H1 (cell line): Measurements from ENCODE around the gene ENTR1. TPM values are rescaled to one million over a fixed set of nuclear protein-coding genes. Genes with fewer than 3 reads are reported as not detected.
A peak's percentile ranks its signal among the peaks of the same experiment; 100 is the strongest.

Experiments
- CTCF ChIA-PET: fragments of 300-600 bp; sonication (Branson Sonifier 250); formaldehyde crosslinking; loops from one replicate; lab custom pipeline; 2021; ENCODE audit not compliant: partially characterized antibody; lab: Charles Lee
- POLR2A ChIA-PET: fragments of 300-600 bp; sonication (Branson Sonifier 250); formaldehyde crosslinking; loops from one replicate; lab custom pipeline; 2021; ENCODE audit warnings: inconsistent platforms; ENCODE audit not compliant: partially characterized antibody; lab: Charles Lee
- DNase-seq, 2 experiments: peaks; one replicate each; pipeline versions ENCODE4 v3.0.0 to v3.0.0-alpha.2; 2010 to 2022; ENCODE audit warnings: low spot score in 2 of 2, low read depth in 1 of 2, mixed read lengths in 1 of 2
- FAIRE-seq: peaks from 2 replicates; lab custom pipeline; 2011; peaks lifted over from hg19 to GRCh38; lab: Jason Lieb, UNC
- H2AFZ ChIP-seq: 2 replicates; pipeline ENCODE4 v1.8.1; 2012; ENCODE audit warnings: low read length, inconsistent platforms
- H2AK5ac ChIP-seq: 2 replicates; pipeline ENCODE4 v1.6.1; 2013; ENCODE audit warnings: low read depth, low read length
- H2BK120ac ChIP-seq: replicated peaks from 2 replicates; pipeline ENCODE3; 2013; ENCODE audit warnings: low read depth, low read length, inconsistent platforms
- H2BK12ac ChIP-seq: 2 replicates; pipeline ENCODE4 v1.6.1; 2013; ENCODE audit warnings: low read depth, low read length
- H2BK15ac ChIP-seq: 2 replicates; pipeline ENCODE4 v1.6.1; 2013; ENCODE audit warnings: low read length
- H2BK20ac ChIP-seq: 2 replicates; pipeline ENCODE4 v1.6.1; 2013; ENCODE audit warnings: low read length
- H2BK5ac ChIP-seq: 2 replicates; pipeline ENCODE4 v1.6.1; 2013; ENCODE audit warnings: low read depth, low read length
- H3K14ac ChIP-seq: 2 replicates; pipeline ENCODE4 v1.6.1; 2013; ENCODE audit warnings: inconsistent platforms; ENCODE audit not compliant: insufficient read length
- H3K18ac ChIP-seq: 2 replicates; pipeline ENCODE4 v1.6.1; 2013; ENCODE audit warnings: low read length; ENCODE audit errors: extremely low read depth
- H3K23ac ChIP-seq: 2 replicates; pipeline ENCODE4 v1.6.1; 2013; ENCODE audit warnings: inconsistent platforms; ENCODE audit not compliant: insufficient read length
- H3K23me2 ChIP-seq: 2 replicates; pipeline ENCODE4 v1.6.1; 2013; ENCODE audit warnings: low read depth, low read length
- H3K27ac ChIP-seq: 2 replicates; pipeline ENCODE4 v1.6.1; 2011; ENCODE audit warnings: low read depth, low read length, inconsistent platforms
- H3K27me3 ChIP-seq, 4 experiments: replicated peaks in 1 of 4; 1 replicate in 1 of 4; 2 replicates in 3 of 4; pipeline versions ENCODE4 v1.6.1 to v1.8.1; 2011 to 2013; ENCODE audit warnings: low read length in 3 of 4, mild to moderate bottlenecking in 3 of 4, inconsistent platforms in 2 of 4, mixed read lengths in 2 of 4, moderate library complexity in 1 of 4; ENCODE audit not compliant: control insufficient read depth in 3 of 4, insufficient read depth in 3 of 4; ENCODE audit errors: extremely low read depth in 1 of 4
- H3K36me3 ChIP-seq, 4 experiments: 2 replicates each; pipeline versions ENCODE4 v1.6.1 to v1.8.1; 2011 to 2013; ENCODE audit warnings: mild to moderate bottlenecking in 4 of 4, low read length in 3 of 4, moderate library complexity in 2 of 4, control low read depth in 1 of 4, inconsistent platforms in 1 of 4; ENCODE audit not compliant: insufficient read depth in 4 of 4, control insufficient read depth in 2 of 4
- H3K4ac ChIP-seq: replicated peaks from 2 replicates; pipeline ENCODE3; 2013; ENCODE audit warnings: low read length, low read depth, mixed read lengths, inconsistent platforms; ENCODE audit not compliant: insufficient read length
- H3K4me1 ChIP-seq, 4 experiments: replicated peaks in 1 of 4; 1 replicate in 1 of 4; 2 replicates in 3 of 4; pipeline versions ENCODE4 v1.6.1 to v1.8.1; 2011 to 2013; ENCODE audit warnings: low read length in 3 of 4, inconsistent platforms in 2 of 4, mixed read lengths in 1 of 4; ENCODE audit not compliant: insufficient read depth in 4 of 4, control insufficient read depth in 3 of 4
- H3K4me2 ChIP-seq, 2 experiments: 2 replicates each; pipeline versions ENCODE4 v1.6.1 to v1.8.1; 2011 to 2013; ENCODE audit warnings: low read depth in 2 of 2, low read length in 2 of 2, control low read depth in 1 of 2, inconsistent platforms in 1 of 2, mild to moderate bottlenecking in 1 of 2; ENCODE audit not compliant: insufficient read depth in 1 of 2
- H3K4me3 ChIP-seq, 4 experiments: fragments of 200-600, 300-600 bp in 1 of 4; sonication (generic), shearing (Covaris generic), sonication (Bioruptor Twin) in 1 of 4; 2 replicates each; pipeline versions ENCODE4 v1.5.1 to v1.8.1; 2011 to 2016; ENCODE audit warnings: low read length in 4 of 4, low read depth in 3 of 4, control low read depth in 2 of 4, inconsistent platforms in 2 of 4, mild to moderate bottlenecking in 2 of 4, mixed read lengths in 1 of 4, moderate library complexity in 1 of 4; ENCODE audit not compliant: insufficient read depth in 2 of 4; ENCODE audit errors: extremely low read depth in 1 of 4
- H3K56ac ChIP-seq: replicated peaks from 2 replicates; pipeline ENCODE3; 2013; ENCODE audit warnings: low read depth, mild to moderate bottlenecking, mixed read lengths, low read length, inconsistent platforms; ENCODE audit not compliant: insufficient read length
- H3K79me1 ChIP-seq: 2 replicates; pipeline ENCODE4 v1.6.1; 2013; ENCODE audit warnings: low read depth, low read length, control low read depth
- H3K79me2 ChIP-seq, 2 experiments: 2 replicates each; pipeline versions ENCODE4 v1.6.1 to v1.8.1; 2012 to 2013; ENCODE audit warnings: low read length in 2 of 2, mild to moderate bottlenecking in 2 of 2, inconsistent platforms in 1 of 2; ENCODE audit not compliant: insufficient read depth in 2 of 2, control insufficient read depth in 1 of 2
- H3K9ac ChIP-seq, 4 experiments: replicated peaks in 1 of 4; 1 replicate in 1 of 4; 2 replicates in 3 of 4; pipeline versions ENCODE4 v1.6.1 to v1.8.1; 2011 to 2013; ENCODE audit warnings: low read depth in 3 of 4, low read length in 3 of 4, control low read depth in 2 of 4, mild to moderate bottlenecking in 2 of 4, moderate library complexity in 2 of 4, inconsistent platforms in 1 of 4; ENCODE audit errors: extremely low read depth in 1 of 4
- H3K9me3 ChIP-seq, 2 experiments: 2 replicates each; pipeline versions ENCODE4 v1.6.1 to v1.8.1; 2012 to 2013; ENCODE audit warnings: mild to moderate bottlenecking in 2 of 2, moderate library complexity in 2 of 2, control low read depth in 1 of 2, inconsistent platforms in 1 of 2, low read depth in 1 of 2, low read length in 1 of 2, mixed read lengths in 1 of 2; ENCODE audit not compliant: insufficient read depth in 2 of 2
- H4K20me1 ChIP-seq, 2 experiments: replicated peaks in 1 of 2; 2 replicates each; pipeline versions ENCODE3 to v1.8.1; 2011 to 2013; ENCODE audit warnings: inconsistent platforms in 2 of 2, low read length in 2 of 2, mild to moderate bottlenecking in 1 of 2; ENCODE audit not compliant: insufficient read depth in 2 of 2, control insufficient read depth in 1 of 2
- H4K5ac ChIP-seq: 2 replicates; pipeline ENCODE4 v1.6.1; 2013; ENCODE audit warnings: low read length, low read depth, mixed read lengths, inconsistent platforms; ENCODE audit not compliant: insufficient read length
- H4K8ac ChIP-seq: 2 replicates; pipeline ENCODE4 v1.8.0; 2013; ENCODE audit warnings: mild to moderate bottlenecking, moderate library complexity, low read length, inconsistent platforms; ENCODE audit not compliant: insufficient read depth; ENCODE audit errors: extremely low read depth
- H4K91ac ChIP-seq: replicated peaks from 2 replicates; pipeline ENCODE3; 2013; ENCODE audit warnings: low read length, mixed read lengths, inconsistent platforms; ENCODE audit not compliant: insufficient read length
- HDAC2 ChIP-seq, 2 experiments: fragments of 300-600 bp in 1 of 2; sonication (generic) in 1 of 2; IDR thresholded peaks; 2 replicates each; pipeline ENCODE4 v1.6.1; 2011 to 2012; ENCODE audit warnings: low read depth in 2 of 2, low read length in 2 of 2, mild to moderate bottlenecking in 2 of 2, moderate library complexity in 2 of 2, borderline replicate concordance in 1 of 2, inconsistent platforms in 1 of 2
- JUN ChIP-seq: IDR thresholded peaks from 2 replicates; pipeline ENCODE4 v1.6.1; 2011; ENCODE audit warnings: low read depth, mild to moderate bottlenecking, improper control_type of control experiment, low read length
- POLR2A ChIP-seq, 2 experiments: IDR thresholded peaks; 1 replicate in 1 of 2; 2 replicates in 1 of 2; pipeline ENCODE4 v1.6.1; 2011; ENCODE audit warnings: low read depth in 2 of 2, low read length in 2 of 2, mild to moderate bottlenecking in 2 of 2; ENCODE audit errors: control extremely low read depth in 1 of 2
- RAD21 ChIP-seq, 2 experiments: IDR thresholded peaks in 1 of 2; conservative IDR thresholded peaks in 1 of 2; 2 replicates each; pipeline ENCODE4 v1.6.1; 2011; ENCODE audit warnings: low read depth in 2 of 2, low read length in 2 of 2, improper control_type of control experiment in 1 of 2, inconsistent platforms in 1 of 2, mild to moderate bottlenecking in 1 of 2, moderate library complexity in 1 of 2
- TAF1 ChIP-seq: IDR thresholded peaks from 2 replicates; pipeline ENCODE4 v1.6.1; 2011; ENCODE audit warnings: mild to moderate bottlenecking, low read depth, low read length
- TEAD4 ChIP-seq: IDR thresholded peaks from 2 replicates; pipeline ENCODE4 v1.6.1; 2012; ENCODE audit warnings: low read depth, low read length, inconsistent platforms, mixed read lengths
- WGBS, 2 experiments: shearing (Covaris generic) in 1 of 2; methylation state at CpG; one replicate each; pipeline versions ENCODE4 v1.1.6 to v1.1.7; 2013 to 2015; ENCODE audit warnings: low lambda C conversion rate in 2 of 2, mixed read lengths in 2 of 2, inconsistent platforms in 1 of 2, low coverage in 1 of 2, missing lambda C conversion rate in 1 of 2; ENCODE audit not compliant: insufficient replicate concordance in 2 of 2, insufficient coverage in 1 of 2, insufficient read length in 1 of 2; ENCODE audit errors: extremely low coverage in 1 of 2, missing lambda C conversion rate in 1 of 2; 5-methylcytosine and 5-hydroxymethylcytosine counted together
- polyA plus RNA-seq, 7 experiments: library from polyadenylated mRNA; depleted of rRNA in 3 of 7; stranded (reverse) in 5 of 7; unstranded in 2 of 7; fragments of >200 nt in 5 of 7; fragments of 200-250 nt in 2 of 7; gene quantifications; 1 replicate in 5 of 7; 2 replicates in 1 of 7; 4 replicates in 1 of 7; pipeline versions ENCODE4 v1.2.1 to v1.2.3, GENCODE V29; 2011 to 2013; ENCODE audit warnings: missing spikeins in 2 of 7, mixed read lengths in 2 of 7
- total RNA-seq: library from RNA; stranded (reverse); fragmentation: NEBNext Ultra II Directional; extraction: Animal tissue kit (Norgen Biotek cat#: 25700); gene quantifications from 2 replicates; pipeline ENCODE4 v1.2.1, GENCODE V29; 2021
- TF ChIP-seq, protein P1 (sequence below): IDR thresholded peaks from 2 replicates; pipeline ENCODE4 v1.6.1; 2012; ENCODE audit warnings: inconsistent platforms

ENTR1 gene
- total and polyA plus RNA-seq, 2 of the 8 experiments (the other 6 are each of a cell fraction or from before 2014, with no cell fraction given): 65.2 to 102 TPM

DNA sequence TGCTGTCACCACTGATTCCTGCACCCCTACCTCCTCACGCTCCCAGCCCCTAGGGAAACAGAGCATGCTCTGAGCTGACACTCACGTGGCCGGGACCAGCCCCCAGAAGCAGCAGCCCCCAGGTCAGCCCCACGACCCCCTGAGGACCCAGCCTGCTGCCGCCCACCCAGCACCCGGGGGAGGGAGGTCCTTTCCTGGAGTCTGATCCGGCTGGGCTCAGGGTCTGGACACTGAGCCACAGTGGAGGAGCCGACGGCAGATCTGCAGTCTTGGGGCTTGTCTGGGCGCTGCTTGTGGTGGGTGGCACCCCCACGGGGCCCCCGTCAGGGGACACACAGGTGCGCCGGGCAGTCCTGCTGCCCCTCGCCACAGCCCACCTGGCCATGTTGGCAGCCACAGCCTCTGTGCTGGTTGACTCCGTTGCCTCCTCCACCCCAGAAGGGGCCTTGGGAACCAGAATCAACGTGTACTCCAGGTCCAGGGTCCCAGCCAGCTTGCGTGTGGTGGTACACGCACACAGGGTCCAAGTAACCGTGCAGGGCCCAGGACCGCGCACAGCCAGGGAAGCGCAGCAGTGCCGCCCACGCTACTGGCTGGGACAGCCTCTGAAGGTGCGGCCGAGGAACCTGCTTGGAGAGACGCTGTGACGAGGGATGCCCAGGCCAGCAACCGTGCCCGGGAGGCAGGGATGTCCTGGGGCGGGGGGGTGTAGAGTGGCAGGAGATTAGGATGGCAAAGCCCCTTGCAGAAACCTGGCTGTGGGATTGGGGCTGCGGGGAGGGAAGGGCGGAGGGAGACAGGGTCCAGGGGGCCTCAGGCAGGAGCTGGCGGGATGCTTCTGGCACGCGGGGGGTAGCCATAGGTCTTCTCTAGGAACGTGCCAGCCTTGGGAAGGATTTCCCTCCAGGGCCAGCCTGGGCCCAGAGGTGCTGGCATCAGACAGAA lies 50.4 kb downstream of the ENTR1 start:
- no peak overlapping the region for H3K4me2 ChIP-seq
- H2AFZ ChIP-seq: no peak overlapping the region
- peaks cover 0 to 2% (median 0%) of the 10 kb centered on the region in 4 experiments; a peak in 1 of 8 replicates for H3K36me3 ChIP-seq
- ChIA-PET POLR2A (interaction anchor here (1.1 to 15.8 kb wide), 7 partner anchors 13 to 269 kb away, joined by 3 to 137 read pairs (median 6); partner anchors contain the start of genes CARD9 and SNAPC4), CTCF (interaction anchor here (7.1 kb wide), 1 partner anchor 15 kb away, joined by 80 read pairs; no protein-coding TSS in a partner anchor)
- no peak overlapping the region for H4K8ac ChIP-seq
- no peak overlapping the region for H3K4ac ChIP-seq
- WGBS, 2 experiments: 89% methylated on average over 37 of the region's 38 CpGs; no CpG with 5 or more reads in 1 of the 2 experiments
- no peak overlapping the region for H3K27ac ChIP-seq
- no peak overlapping the region for H3K4me3 ChIP-seq
- H3K23ac ChIP-seq: no peak overlapping the region
- H3K79me2 ChIP-seq: no peaks in the 10 kb centered on the region
- no peak overlapping the region for H3K18ac ChIP-seq
- no peak for DNase-seq
- H3K9ac ChIP-seq: no peak overlapping the region
- no peak for FAIRE-seq
- H2BK12ac ChIP-seq: no peak overlapping the region
- H3K9me3 ChIP-seq: peaks cover 0 to 3% of the 10 kb centered on the region in 2 experiments; a peak in 1 of 4 replicates
- peaks cover 0 to 8% (median under 1%) of the 10 kb centered on the region in 4 experiments; a peak in 3 of 7 replicates for H3K4me1 ChIP-seq
- H2BK5ac ChIP-seq: no peak overlapping the region
- H4K5ac ChIP-seq: no peak overlapping the region
- no peak overlapping the region for H2BK120ac ChIP-seq
- no peak overlapping the region for H2BK15ac ChIP-seq
- peaks cover 3 to 6% of the 10 kb centered on the region in 2 experiments for H4K20me1 ChIP-seq
- H3K14ac ChIP-seq: no peak overlapping the region
- H3K79me1 ChIP-seq: peaks cover 3% of the 10 kb centered on the region
- H2BK20ac ChIP-seq: no peak overlapping the region
- no peak overlapping the region for H4K91ac ChIP-seq
- H3K23me2 ChIP-seq: no peaks in the 10 kb centered on the region; the same call in 1 of the 2 replicates
- H3K56ac ChIP-seq: no peak overlapping the region
- TF ChIP-seq TAF1: no peak
- TF ChIP-seq RAD21 (IDR thresholded peaks at IDR 0.05 in 1 of 2, conservative IDR thresholded peaks at IDR 0.05 in 1 of 2; ENCODE audit: low read depth in 2 of 2, low read length in 2 of 2): no peak
- peak in 1 of 2 experiments; percentile 29; a peak in 1 of 3 replicates for TF ChIP-seq POLR2A (IDR thresholded peaks at IDR 0.05; ENCODE audit: control extremely low read depth in 1 of 2, low read depth in 2 of 2, low read length in 2 of 2)
- TF ChIP-seq, protein P1, sequence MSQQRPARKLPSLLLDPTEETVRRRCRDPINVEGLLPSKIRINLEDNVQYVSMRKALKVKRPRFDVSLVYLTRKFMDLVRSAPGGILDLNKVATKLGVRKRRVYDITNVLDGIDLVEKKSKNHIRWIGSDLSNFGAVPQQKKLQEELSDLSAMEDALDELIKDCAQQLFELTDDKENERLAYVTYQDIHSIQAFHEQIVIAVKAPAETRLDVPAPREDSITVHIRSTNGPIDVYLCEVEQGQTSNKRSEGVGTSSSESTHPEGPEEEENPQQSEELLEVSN: no peak
- TF ChIP-seq HDAC2 (IDR thresholded peaks at IDR 0.05; ENCODE audit: borderline replicate concordance in 1 of 2, low read depth in 2 of 2, low read length in 2 of 2): no peak
- TF ChIP-seq TEAD4: no peak
- no peak for TF ChIP-seq JUN
- peaks cover 0 to 2% (median 0%) of the 10 kb centered on the region in 4 experiments; a peak in 2 of 7 replicates for H3K27me3 ChIP-seq
- H2AK5ac ChIP-seq: no peak overlapping the region
